Measurements from ENCODE around the gene HOXB3. TPM values are rescaled to one million over a fixed set of nuclear protein-coding genes. Genes with fewer than 3 reads are reported as not detected.

HOXB3 gene
- total RNA-seq, 2 experiments from 2014 or later, result 1.4 to 2.0 TPM

GRCh38 chr17:48588528-48588927, 1.5 kb downstream of the HOXB3 start:
- ATAC-seq, result no peak

GRCh38 chr17:48588074-48588415, 2.0 kb downstream of the HOXB3 start:
- TF ChIP-seq CTCF (IDR thresholded peaks at IDR 0.05), result no peak
- Mint-ChIP-seq H3K4me1 (ENCODE audit: low read depth) (peaks cover 24% of the 10 kb centered on the region), H3K36me3 (ENCODE audit: low read depth) (no peaks in the 10 kb centered on the region), H3K9me3 (no peaks in the 10 kb centered on the region), H3K27ac (no peak overlapping the region), H3K27me3 (peaks cover 86% of the 10 kb centered on the region), H3K4me3 (no peak overlapping the region)
- no peak for DNase-seq
- CTCF ChIA-PET, result interaction anchor here (0.7 to 2.9 kb wide), 19 partner anchors 8 to 508 kb away, joined by 3 to 17 read pairs (median 4); no protein-coding TSS in a partner anchor
- ATAC-seq, result no peak
- POLR2A ChIA-PET, result interaction anchor here (1.0 to 1.4 kb wide), 3 partner anchors 9 to 96 kb away, joined by 3 to 4 read pairs (median 4); partner anchors contain the start of gene HOXB4
- intact Hi-C loops (cut with micrococcal nuclease), result no loop called here

More at GRCh38 chr17:48588528-48588927, 1.5 kb downstream of the HOXB3 start:
- Mint-ChIP-seq H3K9me3 (no peaks in the 10 kb centered on the region), H3K4me3 (no peak overlapping the region), H3K27ac (no peak overlapping the region), H3K4me1 (ENCODE audit: low read depth) (peaks cover 27% of the 10 kb centered on the region), H3K27me3 (peaks cover 85% of the 10 kb centered on the region), H3K36me3 (ENCODE audit: low read depth) (no peaks in the 10 kb centered on the region)
- POLR2A ChIA-PET, result interaction anchor here (0.6 to 1.4 kb wide), 2 partner anchors 97 to 185 kb away, joined by 3 to 4 read pairs; no protein-coding TSS in a partner anchor
- CTCF ChIA-PET, result interaction anchor here (0.7 to 2.9 kb wide), 18 partner anchors 7 to 325 kb away, joined by 3 to 17 read pairs (median 3); no protein-coding TSS in a partner anchor
- no peak for TF ChIP-seq CTCF (IDR thresholded peaks at IDR 0.05)
- intact Hi-C loops (cut with micrococcal nuclease), result no loop called here
- no peak for DNase-seq

GRCh38 chr17:48587276-48588073, 2.6 kb downstream of the HOXB3 start:
- Mint-ChIP-seq H3K4me3 (no peak overlapping the region), H3K27ac (no peak overlapping the region), H3K27me3 (peaks cover 86% of the 10 kb centered on the region), H3K4me1 (ENCODE audit: low read depth) (peaks cover 24% of the 10 kb centered on the region), H3K36me3 (ENCODE audit: low read depth) (no peaks in the 10 kb centered on the region), H3K9me3 (no peaks in the 10 kb centered on the region)
- no peak for TF ChIP-seq CTCF (IDR thresholded peaks at IDR 0.05)
- intact Hi-C loops (cut with micrococcal nuclease), result no loop called here
- DNase-seq (no peak), ATAC-seq (no peak)
- ChIA-PET CTCF (interaction anchor here (0.7 to 2.9 kb wide), 19 partner anchors 8 to 507 kb away, joined by 3 to 17 read pairs (median 4); no protein-coding TSS in a partner anchor), POLR2A (interaction anchor here (0.8 to 1.4 kb wide), 6 partner anchors 9 to 355 kb away, joined by 3 to 4 read pairs (median 3); partner anchors contain the start of gene HOXB4)

- TF ChIP-seq CTCF (IDR thresholded peaks at IDR 0.05), result no peak
- DNase-seq (peak; percentile 73), ATAC-seq (peak; percentile 32)
- intact Hi-C loops (cut with micrococcal nuclease), result no loop called here
- Mint-ChIP-seq H3K9me3 (no peaks in the 10 kb centered on the region), H3K4me3 (peak overlapping the region; percentile 89), H3K36me3 (ENCODE audit: low read depth) (no peaks in the 10 kb centered on the region), H3K27ac (no peak overlapping the region), H3K4me1 (ENCODE audit: low read depth) (peaks cover 27% of the 10 kb centered on the region), H3K27me3 (peaks cover 89% of the 10 kb centered on the region)
- CTCF ChIA-PET, result interaction anchor here (1.2 to 2.9 kb wide), 11 partner anchors 9 to 507 kb away, joined by 3 to 17 read pairs (median 6); no protein-coding TSS in a partner anchor
- POLR2A ChIA-PET, result interaction anchor here (0.8 to 1.3 kb wide), 4 partner anchors 37 to 355 kb away, joined by 3 to 4 read pairs (median 3); no protein-coding TSS in a partner anchor
Measured at GRCh38 chr17:48586355-48587258, 3.4 kb downstream of the HOXB3 start.
